HFFc6 (cell line): Measurements from ENCODE around the gene CIITA. TPM values are rescaled to one million over a fixed set of nuclear protein-coding genes. Genes with fewer than 3 reads are reported as not detected.
A peak's percentile ranks its signal among the peaks of the same experiment; 100 is the strongest.

Experiments used
- DNase-seq: peaks from one replicate; pipeline ENCODE4 v3.0.0-alpha.2; 2018
- H3K27ac Mint-ChIP-seq: 2 replicates; pipeline ENCODE4 v1.8.0; 2020; ENCODE audit warnings: mild to moderate bottlenecking, mixed read lengths
- H3K27me3 Mint-ChIP-seq: 2 replicates; pipeline ENCODE4 v1.8.0; 2021; ENCODE audit warnings: mild to moderate bottlenecking, moderate library complexity, mixed read lengths; ENCODE audit not compliant: insufficient read depth
- H3K36me3 Mint-ChIP-seq: 2 replicates; pipeline ENCODE4 v1.8.0; 2021; ENCODE audit warnings: low read depth, mixed read lengths
- H3K4me1 Mint-ChIP-seq: 2 replicates; pipeline ENCODE4 v1.8.0; 2020; ENCODE audit warnings: low read depth, mixed read lengths
- H3K4me3 Mint-ChIP-seq: 2 replicates; pipeline ENCODE4 v1.8.0; 2020; ENCODE audit warnings: mild to moderate bottlenecking, moderate library complexity, mixed read lengths
- H3K9me3 Mint-ChIP-seq: 2 replicates; pipeline ENCODE4 v1.8.0; 2020; ENCODE audit warnings: mild to moderate bottlenecking, mixed read lengths
- total RNA-seq, 6 experiments: library from RNA; stranded (reverse); fragmentation: NEBNext Ultra II Directional; extraction: Animal tissue kit (Norgen Biotek cat#: 25700); gene quantifications; 2 replicates in 1 of 6; 3 replicates in 5 of 6; pipeline ENCODE4 v1.2.3, GENCODE V29; 2021
- TF ChIP-seq, protein P1 (sequence below): fragments of 200-600 bp; sonication (generic); IDR thresholded peaks from 2 replicates; pipeline ENCODE4 v1.5.0; 2021; ENCODE audit warnings: antibody characterized with exemption, mild to moderate bottlenecking

The CIITA gene
- total RNA-seq, 6 experiments from 2014 or later, result 0.11 to 0.24 (median 0.13) TPM; not detected in 1

- H3K4me3 Mint-ChIP-seq, result peak overlapping the region; percentile 50; the same call in 1 of the 2 replicates
- H3K27me3 Mint-ChIP-seq, result peaks cover 25% of the 10 kb centered on the region
- H3K4me1 Mint-ChIP-seq, result peaks cover 32% of the 10 kb centered on the region
- DNase-seq, result no peak
- H3K9me3 Mint-ChIP-seq, result no peaks in the 10 kb centered on the region
- TF ChIP-seq, protein P1, sequence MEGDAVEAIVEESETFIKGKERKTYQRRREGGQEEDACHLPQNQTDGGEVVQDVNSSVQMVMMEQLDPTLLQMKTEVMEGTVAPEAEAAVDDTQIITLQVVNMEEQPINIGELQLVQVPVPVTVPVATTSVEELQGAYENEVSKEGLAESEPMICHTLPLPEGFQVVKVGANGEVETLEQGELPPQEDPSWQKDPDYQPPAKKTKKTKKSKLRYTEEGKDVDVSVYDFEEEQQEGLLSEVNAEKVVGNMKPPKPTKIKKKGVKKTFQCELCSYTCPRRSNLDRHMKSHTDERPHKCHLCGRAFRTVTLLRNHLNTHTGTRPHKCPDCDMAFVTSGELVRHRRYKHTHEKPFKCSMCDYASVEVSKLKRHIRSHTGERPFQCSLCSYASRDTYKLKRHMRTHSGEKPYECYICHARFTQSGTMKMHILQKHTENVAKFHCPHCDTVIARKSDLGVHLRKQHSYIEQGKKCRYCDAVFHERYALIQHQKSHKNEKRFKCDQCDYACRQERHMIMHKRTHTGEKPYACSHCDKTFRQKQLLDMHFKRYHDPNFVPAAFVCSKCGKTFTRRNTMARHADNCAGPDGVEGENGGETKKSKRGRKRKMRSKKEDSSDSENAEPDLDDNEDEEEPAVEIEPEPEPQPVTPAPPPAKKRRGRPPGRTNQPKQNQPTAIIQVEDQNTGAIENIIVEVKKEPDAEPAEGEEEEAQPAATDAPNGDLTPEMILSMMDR, result no peak
- H3K36me3 Mint-ChIP-seq, result no peaks in the 10 kb centered on the region
- peak overlapping the region; percentile 93 for H3K27ac Mint-ChIP-seq
These were observed 6.2 kb upstream of the CIITA start for GRCh38 chr16:10870808-10871156.

DNA sequence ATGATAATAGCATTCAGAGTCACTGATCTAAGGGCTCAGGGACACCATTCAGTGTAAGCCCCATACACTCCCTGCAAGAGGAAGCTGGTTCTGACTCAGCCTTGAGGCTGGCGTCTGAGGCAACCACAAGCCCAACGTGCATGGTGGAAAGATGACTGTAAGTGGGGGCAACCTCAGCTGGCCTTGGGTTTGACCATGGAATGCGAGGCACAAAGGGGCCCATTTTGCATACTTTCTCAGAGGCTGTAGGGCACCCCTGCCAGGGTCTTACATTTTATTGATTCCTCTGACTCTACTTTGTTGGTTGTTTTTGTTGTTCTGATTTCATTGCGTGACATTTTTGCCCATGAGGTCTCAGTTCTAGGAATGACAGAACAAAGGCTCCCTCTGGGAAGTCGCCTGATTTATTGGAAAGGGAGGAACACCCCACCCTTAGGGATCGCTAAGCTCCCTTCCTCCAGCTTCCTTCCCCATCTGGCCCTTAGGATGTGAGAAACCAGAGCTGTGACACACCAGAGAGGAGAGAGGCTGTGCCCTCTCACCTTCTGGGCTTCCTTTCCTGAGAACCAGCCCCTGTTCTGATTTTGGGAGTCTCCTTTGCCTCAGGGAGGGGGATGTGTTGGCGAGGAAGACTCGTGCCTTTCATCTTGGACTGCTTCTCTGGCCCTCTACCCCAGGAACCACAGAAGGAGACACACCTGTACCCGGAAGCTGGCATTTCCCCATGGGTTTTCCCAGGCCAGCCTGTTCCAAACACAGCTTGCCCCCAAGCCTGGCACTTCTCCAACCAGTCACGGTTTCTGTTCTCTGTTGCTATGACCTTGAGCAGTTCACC is 5.6 kb upstream of the CIITA start:
- H3K9me3 Mint-ChIP-seq, result no peaks in the 10 kb centered on the region
- DNase-seq, result peak; percentile 89
- peaks cover 20% of the 10 kb centered on the region for H3K27me3 Mint-ChIP-seq
- H3K36me3 Mint-ChIP-seq, result no peaks in the 10 kb centered on the region
- H3K4me1 Mint-ChIP-seq, result peaks cover 33% of the 10 kb centered on the region
- H3K27ac Mint-ChIP-seq, result peak overlapping the region; percentile 93
- peak overlapping the region; percentile 33 for H3K4me3 Mint-ChIP-seq
- TF ChIP-seq, protein P1, result no peak

DNA sequence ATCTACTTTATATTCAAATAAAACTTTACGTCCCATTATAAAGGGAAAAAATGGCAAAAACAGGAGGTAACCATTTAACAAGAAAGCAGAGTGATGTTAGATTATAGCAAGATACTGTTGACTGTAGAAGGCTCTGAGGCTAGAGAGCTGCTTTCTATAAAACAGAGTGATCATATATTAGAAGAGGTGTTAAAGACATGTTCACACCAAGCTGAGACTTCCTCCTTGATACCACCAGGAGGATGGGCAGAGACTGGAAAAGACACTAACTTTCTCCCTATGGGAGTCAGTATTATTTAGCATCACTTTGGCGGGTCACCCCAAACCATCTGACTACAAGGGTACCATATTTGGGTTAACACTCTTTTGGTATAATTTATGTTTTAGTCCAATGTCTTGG is 687 bp upstream of the CIITA start:
- TF ChIP-seq, protein P1, result no peak
- H3K4me1 Mint-ChIP-seq, result peaks cover 42% of the 10 kb centered on the region
- no peak overlapping the region for H3K27ac Mint-ChIP-seq
- H3K27me3 Mint-ChIP-seq, result peaks cover 34% of the 10 kb centered on the region
- no peak for DNase-seq
- H3K9me3 Mint-ChIP-seq, result no peaks in the 10 kb centered on the region
- no peaks in the 10 kb centered on the region for H3K36me3 Mint-ChIP-seq
- no peak overlapping the region; the same call in 1 of the 2 replicates for H3K4me3 Mint-ChIP-seq

DNA sequence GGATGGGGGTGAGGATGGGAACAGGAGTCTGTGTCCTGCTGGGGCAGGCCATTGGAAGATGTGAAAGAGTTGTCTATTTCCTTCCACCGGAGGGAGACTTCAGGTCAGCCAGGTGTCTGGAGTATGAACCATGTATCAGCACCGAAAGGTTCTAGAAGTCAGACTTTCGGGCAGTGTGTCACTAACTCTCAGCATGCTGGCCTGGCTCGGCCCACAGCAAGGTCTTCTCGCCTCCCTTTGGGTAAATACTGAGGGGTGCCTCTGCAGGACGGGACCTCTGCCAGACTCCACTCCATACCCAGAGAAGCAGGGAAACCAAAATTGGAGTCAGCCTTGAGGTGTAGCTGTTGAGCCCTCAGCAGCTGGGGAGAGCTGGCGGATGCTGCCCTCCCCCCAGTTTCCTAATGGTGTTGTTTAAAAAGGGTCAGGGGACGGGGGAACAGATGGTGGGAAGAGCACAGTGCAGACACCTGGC is 507 bp downstream of the CIITA start:
- peaks cover 41% of the 10 kb centered on the region for H3K27me3 Mint-ChIP-seq
- TF ChIP-seq, protein P1, result 0 out of 2 replicates have a peak, but pooled peaks have one; percentile 11
- no peaks in the 10 kb centered on the region for H3K9me3 Mint-ChIP-seq
- H3K27ac Mint-ChIP-seq, result no peak overlapping the region
- H3K36me3 Mint-ChIP-seq, result no peaks in the 10 kb centered on the region
- H3K4me3 Mint-ChIP-seq, result peak overlapping the region; percentile 45
- H3K4me1 Mint-ChIP-seq, result peaks cover 30% of the 10 kb centered on the region
- DNase-seq, result no peak

GRCh38 chr16:10878328-10878643 is 1.3 kb downstream of the CIITA start:
- TF ChIP-seq, protein P1, result no peak
- peaks cover 41% of the 10 kb centered on the region for H3K27me3 Mint-ChIP-seq
- peaks cover 28% of the 10 kb centered on the region for H3K4me1 Mint-ChIP-seq
- H3K9me3 Mint-ChIP-seq, result no peaks in the 10 kb centered on the region
- DNase-seq, result no peak
- no peak overlapping the region for H3K27ac Mint-ChIP-seq
- peak overlapping the region; percentile 91 for H3K4me3 Mint-ChIP-seq
- no peaks in the 10 kb centered on the region for H3K36me3 Mint-ChIP-seq
